Cardiac fibroblast (primary cell): ENCODE results near the gene SMC2.

Source experiments
- DNase-seq, 2 donors: peaks; one replicate each; pipeline versions ENCODE4 v3.0.0 to v3.0.0-alpha.2; 2010; ENCODE audit warnings: low read depth in 2 of 2
- H3K4me3 ChIP-seq, 2 donors: replicated peaks in 1 of 2; 1 replicate in 1 of 2; 2 replicates in 1 of 2; pipeline ENCODE4 v1.5.1; 2011; ENCODE audit warnings: low read depth in 2 of 2, low read length in 2 of 2, mild to moderate bottlenecking in 2 of 2, moderate library complexity in 1 of 2
- TF ChIP-seq, protein P1 (sequence below): IDR thresholded peaks from one replicate; pipeline ENCODE4 v1.5.1; 2011; ENCODE audit warnings: low read depth, mild to moderate bottlenecking, low read length, inconsistent platforms

SMC2 gene

DNA sequence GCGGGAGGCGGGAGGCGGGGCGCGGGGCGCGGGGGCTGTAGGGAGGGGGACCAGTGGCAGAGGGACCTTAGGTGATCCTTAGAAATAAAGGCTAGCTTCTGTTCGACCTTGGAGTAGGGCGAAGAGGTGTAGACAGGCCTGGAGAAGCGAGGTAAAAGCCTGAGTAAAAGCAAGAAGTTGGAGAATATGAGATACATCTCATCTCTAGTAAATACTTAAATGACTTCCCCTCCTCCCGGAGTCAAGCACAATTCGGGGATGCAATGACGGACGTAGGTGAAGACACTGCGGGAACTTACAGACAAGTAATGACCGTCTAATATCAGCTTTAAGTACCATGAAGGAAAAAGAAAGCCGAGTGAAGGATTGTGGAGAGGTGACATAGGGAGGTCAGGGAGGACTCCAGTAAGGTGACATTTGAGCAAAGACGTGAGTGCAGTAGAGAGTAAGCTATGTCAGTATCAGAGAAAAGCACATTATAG, 466 bp downstream of the SMC2 start:
- TF ChIP-seq, protein P1, sequence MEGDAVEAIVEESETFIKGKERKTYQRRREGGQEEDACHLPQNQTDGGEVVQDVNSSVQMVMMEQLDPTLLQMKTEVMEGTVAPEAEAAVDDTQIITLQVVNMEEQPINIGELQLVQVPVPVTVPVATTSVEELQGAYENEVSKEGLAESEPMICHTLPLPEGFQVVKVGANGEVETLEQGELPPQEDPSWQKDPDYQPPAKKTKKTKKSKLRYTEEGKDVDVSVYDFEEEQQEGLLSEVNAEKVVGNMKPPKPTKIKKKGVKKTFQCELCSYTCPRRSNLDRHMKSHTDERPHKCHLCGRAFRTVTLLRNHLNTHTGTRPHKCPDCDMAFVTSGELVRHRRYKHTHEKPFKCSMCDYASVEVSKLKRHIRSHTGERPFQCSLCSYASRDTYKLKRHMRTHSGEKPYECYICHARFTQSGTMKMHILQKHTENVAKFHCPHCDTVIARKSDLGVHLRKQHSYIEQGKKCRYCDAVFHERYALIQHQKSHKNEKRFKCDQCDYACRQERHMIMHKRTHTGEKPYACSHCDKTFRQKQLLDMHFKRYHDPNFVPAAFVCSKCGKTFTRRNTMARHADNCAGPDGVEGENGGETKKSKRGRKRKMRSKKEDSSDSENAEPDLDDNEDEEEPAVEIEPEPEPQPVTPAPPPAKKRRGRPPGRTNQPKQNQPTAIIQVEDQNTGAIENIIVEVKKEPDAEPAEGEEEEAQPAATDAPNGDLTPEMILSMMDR = no peak
- peak; percentile 11 to 28 for DNase-seq
- H3K4me3 ChIP-seq = peak overlapping the region; percentile 67 to 72

DNA sequence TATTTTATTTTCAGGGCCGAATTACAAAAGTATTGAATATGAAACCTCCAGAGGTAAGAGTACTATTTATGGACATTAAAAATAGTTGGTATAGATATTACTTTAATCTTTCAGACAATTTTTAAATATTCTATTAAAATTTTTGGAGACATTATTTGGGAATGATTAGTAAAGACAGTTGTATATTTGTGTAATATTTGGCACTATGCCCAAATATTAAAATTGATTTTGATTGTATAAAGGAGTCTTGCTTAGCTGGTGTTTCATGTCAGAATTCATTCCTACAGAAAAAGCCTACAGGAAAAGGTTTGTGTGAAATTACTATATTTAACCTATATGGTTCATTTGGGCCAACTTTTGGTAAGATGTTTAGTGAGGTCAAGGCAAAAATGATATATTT, 5.5 kb downstream of the SMC2 start:
- no peak for DNase-seq
- TF ChIP-seq, protein P1 = no peak
- no peak overlapping the region for H3K4me3 ChIP-seq

DNA sequence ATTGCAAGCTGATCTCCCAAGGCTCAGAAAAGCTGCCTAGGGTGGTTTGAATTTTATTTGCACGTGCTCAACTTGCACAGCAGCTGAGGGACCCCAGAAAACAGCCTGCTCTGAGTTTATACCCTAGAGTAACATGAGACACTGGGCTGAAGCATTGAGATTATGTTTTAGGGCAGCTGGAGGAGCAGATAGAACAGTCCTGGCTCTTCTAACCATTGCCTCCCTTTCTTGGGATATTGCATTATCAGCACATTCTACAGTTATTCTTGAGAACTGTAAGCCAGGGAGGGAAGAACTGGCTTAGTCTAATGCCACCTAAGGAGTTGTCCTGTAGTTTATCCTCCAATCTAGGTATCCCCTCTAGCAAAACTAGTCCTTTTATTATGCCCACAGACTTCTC, 10.3 kb downstream of the SMC2 start:
- no peak for DNase-seq
- TF ChIP-seq, protein P1 = no peak
- no peak overlapping the region for H3K4me3 ChIP-seq

GRCh38 chr9:104107799-104108198, 13.7 kb downstream of the SMC2 start:
- TF ChIP-seq, protein P1 = no peak
- DNase-seq = no peak

GRCh38 chr9:104108315-104108714, 14.2 kb downstream of the SMC2 start:
- DNase-seq = no peak
- no peak overlapping the region for H3K4me3 ChIP-seq
- TF ChIP-seq, protein P1 = no peak

More at GRCh38 chr9:104107799-104108198, 13.7 kb downstream of the SMC2 start:
- H3K4me3 ChIP-seq = no peak overlapping the region

- TF ChIP-seq, protein P1 = no peak
- no peak for DNase-seq
Observed at GRCh38 chr9:104110509-104110908, 16.4 kb downstream of the SMC2 start.

GRCh38 chr9:104118916-104119315, 24.8 kb downstream of the SMC2 start:
- no peak overlapping the region for H3K4me3 ChIP-seq
- TF ChIP-seq, protein P1 = no peak
- no peak for DNase-seq

More at GRCh38 chr9:104110509-104110908, 16.4 kb downstream of the SMC2 start:
- no peak overlapping the region for H3K4me3 ChIP-seq
